ENCODE data around the gene RAB3C.
"Not testable (repeated sequence)": the region's sequence is repeated elsewhere in the genome, so short reads cannot be mapped to it uniquely, and the experiment has no call there.

The RAB3C gene

GRCh38 chr5:58703925-58704555 lies 121.2 kb downstream of the RAB3C start:
- no peak overlapping the region for H3K4me3 ChIP-seq (ENCODE audit: severe bottlenecking)
- peaks cover 32% of the 10 kb centered on the region for H3K27me3 ChIP-seq (ENCODE audit: insufficient read depth, poor library complexity, severe bottlenecking)
- H3K9me3 ChIP-seq (ENCODE audit: severe bottlenecking) = no peaks in the 10 kb centered on the region
- no peak overlapping the region for H3K27ac ChIP-seq (ENCODE audit: poor library complexity, severe bottlenecking)
- H3K36me3 ChIP-seq (ENCODE audit: low read depth) = no peaks in the 10 kb centered on the region
- TF ChIP-seq CTCF (IDR thresholded peaks at IDR 0.05; ENCODE audit: poor library complexity, severe bottlenecking) = no peak
- no peak for ATAC-seq (ENCODE audit: low read depth)
- DNase-seq (ENCODE audit: low spot score) = no peak
- H3K4me1 ChIP-seq (ENCODE audit: insufficient read depth, poor library complexity, severe bottlenecking) = no peaks in the 10 kb centered on the region

- Histone ChIP-seq H3K27me3 (ENCODE audit: insufficient read depth, poor library complexity, severe bottlenecking) (peaks cover 28% of the 10 kb centered on the region), H3K27ac (ENCODE audit: poor library complexity, severe bottlenecking) (no peak overlapping the region), H3K36me3 (ENCODE audit: low read depth) (no peaks in the 10 kb centered on the region), H3K4me3 (ENCODE audit: severe bottlenecking) (no peak overlapping the region), H3K4me1 (ENCODE audit: insufficient read depth, poor library complexity, severe bottlenecking) (no peaks in the 10 kb centered on the region), H3K9me3 (ENCODE audit: severe bottlenecking) (no peaks in the 10 kb centered on the region)
- ATAC-seq (ENCODE audit: low read depth) (no peak), DNase-seq (ENCODE audit: low spot score) (no peak)
- no peak for TF ChIP-seq CTCF (IDR thresholded peaks at IDR 0.05; ENCODE audit: poor library complexity, severe bottlenecking)
Observed at GRCh38 chr5:58706736-58707135, 123.9 kb downstream of the RAB3C start.

- TF ChIP-seq CTCF (IDR thresholded peaks at IDR 0.05; ENCODE audit: poor library complexity, severe bottlenecking) = no peak
- ATAC-seq (ENCODE audit: low read depth) = no peak
- Histone ChIP-seq H3K27ac (ENCODE audit: poor library complexity, severe bottlenecking) (no peak overlapping the region), H3K4me1 (ENCODE audit: insufficient read depth, poor library complexity, severe bottlenecking) (no peaks in the 10 kb centered on the region), H3K9me3 (ENCODE audit: severe bottlenecking) (no peaks in the 10 kb centered on the region), H3K4me3 (ENCODE audit: severe bottlenecking) (no peak overlapping the region), H3K36me3 (ENCODE audit: low read depth) (no peaks in the 10 kb centered on the region), H3K27me3 (ENCODE audit: insufficient read depth, poor library complexity, severe bottlenecking) (peaks cover 28% of the 10 kb centered on the region)
- DNase-seq (ENCODE audit: low spot score) = no peak
Observed at GRCh38 chr5:58708456-58708855, 125.6 kb downstream of the RAB3C start.

- H3K9me3 ChIP-seq (ENCODE audit: severe bottlenecking); H3K36me3 ChIP-seq (ENCODE audit: low read depth); ATAC-seq (ENCODE audit: low read depth); H3K27ac ChIP-seq (ENCODE audit: poor library complexity, severe bottlenecking); H3K4me1 ChIP-seq (ENCODE audit: insufficient read depth, poor library complexity, severe bottlenecking); H3K4me3 ChIP-seq (ENCODE audit: severe bottlenecking); DNase-seq (ENCODE audit: low spot score): not testable (repeated sequence)
- peaks cover 13% of the 10 kb centered on the region for H3K27me3 ChIP-seq (ENCODE audit: insufficient read depth, poor library complexity, severe bottlenecking)
Observed at GRCh38 chr5:58710425-58710824, 127.5 kb downstream of the RAB3C start.

GRCh38 chr5:58710871-58711270 lies 128.0 kb downstream of the RAB3C start:
- Histone ChIP-seq H3K27ac (ENCODE audit: poor library complexity, severe bottlenecking) (no peak overlapping the region), H3K4me1 (ENCODE audit: insufficient read depth, poor library complexity, severe bottlenecking) (no peaks in the 10 kb centered on the region), H3K9me3 (ENCODE audit: severe bottlenecking) (no peaks in the 10 kb centered on the region), H3K4me3 (ENCODE audit: severe bottlenecking) (no peak overlapping the region), H3K27me3 (ENCODE audit: insufficient read depth, poor library complexity, severe bottlenecking) (peaks cover 13% of the 10 kb centered on the region), H3K36me3 (ENCODE audit: low read depth) (no peaks in the 10 kb centered on the region)
- no peak for DNase-seq (ENCODE audit: low spot score)
- ATAC-seq (ENCODE audit: low read depth) = no peak
- no peak for TF ChIP-seq CTCF (IDR thresholded peaks at IDR 0.05; ENCODE audit: poor library complexity, severe bottlenecking)
